Stimulated activated CD4-positive, alpha-beta T cell treated with anti-CD3 and anti-CD28 coated beads, Interleukin-2, amount 100 ng/mL, for 48 hours (primary cell): ENCODE results near the gene CDH4.

Experiments
- DNase-seq, 2 donors: peaks; one replicate each; pipeline ENCODE4 v3.0.0-alpha.2; 2020

CDH4 gene

DNA sequence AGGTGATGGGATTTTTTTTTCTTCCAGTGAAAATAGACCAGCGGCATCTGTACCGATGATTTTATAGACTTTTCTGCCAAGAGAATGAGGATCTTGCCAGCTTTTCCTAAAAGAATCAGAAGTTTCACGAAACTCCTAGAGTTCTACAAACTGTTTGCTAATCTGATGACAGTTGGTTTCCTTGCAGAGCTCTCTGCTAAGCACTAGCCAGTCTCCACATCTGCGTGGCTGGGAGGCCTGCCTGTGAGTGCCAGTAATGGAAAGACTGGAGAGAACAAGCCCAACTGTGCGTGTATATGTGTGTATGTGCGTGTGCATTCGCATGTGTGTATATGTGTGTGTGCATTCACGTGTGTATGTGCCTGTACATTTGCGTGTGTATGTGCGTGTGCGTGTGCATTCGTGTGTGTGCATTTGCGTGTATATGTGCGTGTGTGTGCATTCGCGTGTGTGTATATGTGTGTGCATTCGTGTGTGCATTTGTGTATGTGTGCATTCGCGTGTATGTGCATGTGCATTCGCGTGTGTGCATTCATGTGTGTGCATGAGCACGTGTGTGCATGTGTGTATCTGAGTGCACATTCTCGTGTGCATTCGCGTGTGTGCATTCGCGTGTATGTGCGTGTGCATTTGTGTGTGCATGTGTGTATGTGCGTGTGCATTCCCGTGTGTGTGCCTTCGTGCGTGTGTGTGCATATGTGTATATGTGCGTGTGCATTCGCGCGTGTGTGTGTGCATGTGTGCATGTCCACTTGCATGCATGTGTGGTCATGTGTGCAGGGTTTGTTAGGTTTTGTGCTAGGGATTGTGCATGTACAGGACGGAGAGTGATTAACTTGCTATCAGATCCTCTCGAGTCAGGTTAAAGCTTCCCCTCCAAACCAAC lies 434.2 kb downstream of the CDH4 start:
- DNase-seq = no peak

DNA sequence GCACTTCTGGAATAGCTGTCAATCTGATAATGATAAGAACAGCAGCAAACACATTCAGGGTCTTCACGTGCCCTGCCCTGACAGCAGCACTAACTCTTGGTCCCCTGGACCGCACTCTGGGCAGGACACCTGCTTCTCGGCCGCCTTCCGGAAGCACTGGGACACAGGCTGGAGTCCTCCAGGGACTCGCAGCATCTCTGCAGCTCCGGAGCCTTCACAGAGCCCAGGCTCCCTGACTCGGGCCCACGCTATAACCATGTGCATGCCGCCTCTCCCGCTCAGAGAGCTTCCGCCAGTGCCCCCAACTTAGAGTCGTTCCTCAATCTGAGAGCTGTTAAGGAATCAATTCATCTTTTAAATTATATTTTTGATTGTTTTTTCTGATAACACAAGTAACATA lies 436.4 kb downstream of the CDH4 start:
- DNase-seq = no peak

DNA sequence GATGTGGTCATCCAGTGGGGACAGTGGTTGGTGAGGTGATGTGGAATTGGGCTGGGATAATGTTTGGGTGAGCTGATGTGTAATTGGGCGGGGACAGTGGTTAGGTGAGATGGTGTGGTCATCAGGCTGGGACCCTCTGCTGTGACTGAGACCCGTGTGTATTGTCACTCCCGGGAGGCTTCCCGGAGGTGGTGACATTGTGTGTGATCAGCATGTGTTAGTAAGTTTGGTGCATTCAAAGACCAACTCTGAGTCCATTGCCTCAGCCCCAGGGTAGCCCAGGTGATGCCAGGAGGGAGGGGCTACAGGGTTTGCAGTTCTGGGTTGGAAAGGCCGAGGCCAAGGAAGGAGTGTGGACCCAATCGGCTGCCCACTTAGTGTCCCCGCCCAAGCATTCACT lies 438.1 kb downstream of the CDH4 start:
- DNase-seq = no peak

DNA sequence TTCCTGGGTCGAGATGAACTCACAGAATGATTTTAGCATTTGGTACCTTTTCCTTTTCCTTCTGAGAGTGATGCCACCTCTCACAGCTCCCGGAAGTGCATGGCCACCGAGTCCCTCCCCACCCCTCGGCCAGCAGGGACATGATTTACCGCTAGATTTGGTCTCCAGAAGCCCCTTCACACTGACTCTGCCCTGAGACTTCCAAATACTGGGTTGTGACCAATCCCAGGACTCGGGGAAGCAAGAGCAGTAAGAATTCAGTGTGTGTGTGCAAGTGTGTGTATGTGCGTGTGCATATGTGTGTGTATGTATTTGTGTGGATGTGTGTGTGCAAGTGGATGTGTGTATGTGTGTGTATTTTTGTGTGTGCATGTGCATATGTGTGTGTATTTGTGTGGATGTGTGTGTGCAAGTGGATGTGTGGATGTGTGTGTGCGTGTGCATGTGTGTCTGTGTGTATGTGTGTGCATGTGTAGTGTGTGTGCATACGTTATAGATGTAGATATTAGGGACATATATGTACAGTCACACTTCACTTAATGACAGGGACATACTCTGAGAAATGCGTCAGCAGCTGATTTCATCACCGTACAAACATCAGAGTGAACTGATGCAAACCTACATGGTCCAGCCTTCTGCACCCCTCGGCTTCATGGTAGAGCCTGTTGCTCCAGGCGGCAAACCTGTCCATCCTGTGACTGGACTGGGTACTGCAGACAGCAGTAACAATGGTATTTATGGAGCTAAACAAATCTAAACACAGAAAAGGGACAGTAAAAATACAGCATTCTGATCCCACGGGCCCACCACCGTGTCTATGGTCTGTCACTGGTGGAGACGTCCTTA lies 439.2 kb downstream of the CDH4 start:
- DNase-seq = no peak

DNA sequence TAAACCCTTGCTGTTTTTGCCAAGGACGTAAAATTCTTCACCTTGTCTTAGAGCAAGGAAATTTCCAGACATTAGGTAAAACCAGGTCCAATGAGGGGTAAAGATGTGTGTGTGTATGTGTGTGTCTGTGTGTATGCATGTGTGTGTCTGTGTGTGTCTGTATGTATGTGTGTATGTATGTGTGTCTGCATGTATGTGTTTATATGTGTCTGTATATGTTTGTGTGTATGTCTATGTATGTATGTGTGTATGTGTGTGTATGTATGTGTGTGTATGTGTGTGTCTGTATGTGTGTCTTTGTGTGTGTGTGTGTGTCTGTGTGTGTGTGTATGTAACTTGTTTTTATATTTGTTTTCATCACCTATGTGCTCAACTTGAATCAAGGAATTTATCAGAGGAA lies 439.9 kb downstream of the CDH4 start:
- no peak for DNase-seq

DNA sequence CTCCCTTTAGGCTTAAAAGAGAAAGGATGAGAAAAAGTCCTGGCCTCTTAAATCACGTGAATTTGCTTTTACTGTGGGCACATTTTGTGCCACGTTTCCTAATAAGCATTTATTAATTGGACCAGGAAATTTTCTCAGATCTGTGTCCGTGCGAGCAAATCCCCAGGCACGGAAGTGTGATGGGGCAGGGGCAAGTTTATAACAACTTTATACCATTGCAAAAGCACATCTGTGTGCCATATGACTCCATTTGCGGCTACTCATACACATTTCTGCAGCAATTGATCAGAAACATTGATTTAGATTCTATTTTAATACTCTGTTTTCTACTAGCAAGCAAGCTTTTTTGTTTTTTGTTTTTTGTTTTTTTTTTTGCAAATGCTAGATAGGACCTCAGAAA lies 440.4 kb downstream of the CDH4 start:
- DNase-seq = no peak

DNA sequence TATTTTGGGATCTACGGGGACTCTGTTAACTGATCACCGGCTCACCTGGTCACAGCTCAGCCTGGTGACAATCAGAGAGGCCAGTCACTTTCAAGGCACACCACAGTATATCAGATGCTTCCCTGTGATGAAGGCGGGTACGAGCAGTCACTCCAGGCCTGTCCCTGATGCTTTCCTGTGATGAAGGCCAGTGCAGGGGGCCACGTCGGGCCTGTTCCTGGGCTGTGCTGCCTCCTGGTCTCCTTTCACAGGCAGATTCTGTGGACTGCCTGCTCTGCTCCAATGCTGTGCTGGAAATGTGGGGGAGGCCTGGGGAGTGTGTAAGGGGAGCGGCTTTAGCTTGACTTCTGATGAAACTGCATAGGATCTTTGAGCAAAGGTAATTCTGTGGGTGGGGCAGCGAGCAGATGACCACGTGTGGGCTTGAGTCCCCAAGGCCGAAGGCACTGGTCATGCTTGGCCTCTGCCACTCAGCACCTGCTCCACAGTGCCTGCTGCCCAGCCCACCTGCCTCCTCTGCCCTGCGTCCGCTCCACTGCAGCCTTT lies 441.1 kb downstream of the CDH4 start:
- no peak for DNase-seq

DNA sequence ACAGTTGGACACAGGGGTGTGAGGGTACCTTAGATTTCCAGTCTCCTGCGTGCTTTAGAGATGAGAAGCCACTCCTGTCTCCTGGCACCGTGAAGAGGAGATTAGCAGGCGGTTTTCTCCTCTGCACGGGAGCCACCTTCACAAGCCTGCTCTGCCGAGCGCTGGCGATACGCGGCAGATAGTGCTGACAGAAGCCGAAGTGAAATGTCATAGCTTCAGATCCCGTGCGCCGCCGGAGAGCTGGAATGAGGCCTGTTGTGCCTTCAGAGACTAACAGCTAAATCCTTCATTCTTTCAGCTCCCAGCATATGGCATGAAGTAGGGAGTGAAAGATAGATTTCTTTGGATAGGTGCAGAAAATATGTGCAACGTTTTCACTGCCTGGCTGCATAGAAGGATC lies 442.6 kb downstream of the CDH4 start:
- no peak for DNase-seq

DNA sequence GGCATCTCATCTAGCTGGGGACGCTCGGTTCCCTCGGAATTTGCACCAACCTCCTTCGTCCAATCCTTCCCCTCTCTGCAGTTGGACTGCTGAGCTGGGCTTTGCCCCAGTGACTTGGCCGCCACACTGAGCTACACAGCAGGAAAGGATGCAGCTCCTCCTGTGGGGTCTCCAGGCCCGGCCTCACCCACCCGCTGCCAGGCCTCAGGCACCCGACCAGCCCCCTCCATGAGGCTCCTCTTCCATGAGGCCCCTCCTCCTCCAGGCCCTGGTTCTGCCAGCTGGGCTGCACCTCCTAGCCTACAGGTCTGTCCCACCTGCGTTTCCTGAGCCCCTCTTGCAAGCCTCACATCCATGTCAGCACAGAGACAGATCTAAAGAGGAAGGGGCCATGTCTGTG lies 443.7 kb downstream of the CDH4 start:
- DNase-seq = no peak

DNA sequence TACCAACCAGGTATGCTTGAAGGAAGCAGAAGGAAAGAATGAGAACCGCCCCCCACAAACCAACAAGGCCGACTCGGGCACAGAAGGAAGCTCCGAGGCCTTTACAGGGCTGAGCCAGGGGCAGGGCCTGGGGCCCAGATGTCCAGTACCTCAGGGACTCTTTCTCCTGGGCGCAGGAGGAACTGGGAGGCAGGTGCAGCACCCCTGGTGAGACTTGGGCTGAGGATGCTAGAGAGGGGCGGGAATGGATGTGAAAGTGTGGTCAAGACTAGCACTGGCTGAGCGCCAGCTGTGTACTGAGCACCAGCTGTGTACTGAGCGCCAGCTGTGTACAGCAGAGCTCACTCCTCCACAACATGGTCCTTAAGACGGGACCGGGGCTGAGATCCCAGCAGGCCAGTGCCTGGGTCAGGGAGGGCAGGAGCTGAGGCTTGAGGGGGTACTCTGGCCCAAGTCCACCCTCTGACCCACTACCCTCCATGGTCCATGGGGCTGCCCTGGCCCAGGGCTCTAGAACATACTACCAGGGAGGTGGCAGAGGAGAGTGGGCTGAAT lies 444.2 kb downstream of the CDH4 start:
- no peak for DNase-seq

DNA sequence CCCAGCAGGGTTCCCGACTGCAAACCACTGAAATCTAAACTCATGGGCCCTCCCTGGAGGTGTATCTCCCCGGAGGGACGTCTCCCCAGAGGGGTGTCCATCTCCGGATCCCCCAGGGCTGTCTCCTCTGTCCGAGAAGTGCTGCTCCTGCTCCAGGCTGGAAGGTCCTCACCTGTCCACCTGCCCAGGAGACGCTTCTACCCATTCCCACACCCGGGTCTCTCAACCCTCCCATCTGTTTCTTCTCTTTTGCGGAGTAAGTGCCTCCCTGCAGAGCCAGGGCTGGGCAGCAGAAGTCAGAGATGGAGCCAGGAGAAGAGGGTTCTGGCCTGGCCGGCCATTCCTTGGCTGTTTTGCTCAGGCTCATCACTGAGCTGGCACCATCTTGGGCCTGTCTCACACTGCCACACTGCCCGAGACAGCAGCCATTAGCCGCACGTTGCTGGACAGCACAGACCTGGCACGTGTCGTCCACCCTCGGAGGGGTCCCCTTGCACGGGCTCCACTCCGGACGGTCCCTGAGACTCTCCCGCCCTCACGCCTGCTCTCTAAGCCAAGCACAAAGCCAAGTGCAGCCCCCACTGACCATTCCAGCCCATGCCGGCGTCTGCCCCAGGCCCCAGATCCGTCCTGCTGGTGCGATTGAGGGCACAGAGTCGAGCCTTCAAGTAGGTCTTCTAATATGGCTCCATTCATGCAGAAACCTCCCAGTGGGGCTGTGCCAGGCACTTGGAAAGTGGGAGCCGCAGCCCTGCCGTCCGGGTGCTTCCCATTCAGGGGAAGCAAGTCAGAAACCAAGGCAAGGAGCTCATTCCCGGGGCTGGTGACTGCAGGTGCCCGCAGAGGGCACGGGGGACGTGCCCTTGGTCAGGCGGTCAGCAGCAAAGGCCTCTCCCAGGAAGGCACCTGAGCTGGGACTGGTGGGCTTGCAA lies 445.9 kb downstream of the CDH4 start:
- no peak for DNase-seq

DNA sequence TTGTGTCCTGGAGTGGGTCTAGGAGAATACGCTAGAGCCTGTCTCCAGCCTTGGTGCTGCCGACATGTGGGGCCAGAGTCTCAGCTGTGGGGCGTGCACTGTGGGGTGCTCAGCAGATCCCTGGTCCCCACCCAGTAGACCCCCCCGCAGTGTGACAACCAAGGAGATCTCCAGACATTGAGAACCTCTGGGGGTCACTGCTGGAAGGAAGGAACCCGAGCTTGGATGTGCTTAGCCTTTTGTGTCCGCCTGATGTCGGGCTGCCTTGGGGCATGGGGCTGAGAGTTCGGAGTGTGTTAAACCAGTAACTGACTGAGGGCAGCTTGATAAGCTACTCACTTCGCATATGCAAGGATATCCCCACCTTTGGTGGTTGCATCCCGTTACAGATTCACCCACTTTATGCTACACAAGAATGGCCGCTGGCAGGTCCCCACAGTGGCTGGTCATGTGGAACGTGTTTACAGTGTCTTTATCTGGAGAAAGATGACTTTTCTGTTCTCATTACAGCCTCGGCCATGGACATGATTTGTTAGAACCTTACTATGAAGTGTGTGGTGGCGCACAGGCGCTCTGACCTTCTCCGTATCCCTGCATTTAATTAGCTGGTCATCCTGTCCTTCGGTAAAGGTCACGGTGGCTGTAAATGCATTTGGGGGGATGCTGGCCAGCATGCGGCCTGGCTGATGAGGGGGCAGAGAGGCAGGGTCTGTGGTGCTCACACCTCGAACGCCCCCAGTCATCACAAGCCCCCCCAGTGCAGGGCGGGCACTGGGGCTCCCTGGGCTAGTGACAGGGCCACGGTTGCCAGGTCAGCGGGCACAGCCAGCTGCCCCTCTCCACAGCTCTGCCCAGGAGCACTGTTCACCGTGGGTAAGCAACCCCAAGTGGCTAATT lies 446.8 kb downstream of the CDH4 start:
- DNase-seq = no peak

DNA sequence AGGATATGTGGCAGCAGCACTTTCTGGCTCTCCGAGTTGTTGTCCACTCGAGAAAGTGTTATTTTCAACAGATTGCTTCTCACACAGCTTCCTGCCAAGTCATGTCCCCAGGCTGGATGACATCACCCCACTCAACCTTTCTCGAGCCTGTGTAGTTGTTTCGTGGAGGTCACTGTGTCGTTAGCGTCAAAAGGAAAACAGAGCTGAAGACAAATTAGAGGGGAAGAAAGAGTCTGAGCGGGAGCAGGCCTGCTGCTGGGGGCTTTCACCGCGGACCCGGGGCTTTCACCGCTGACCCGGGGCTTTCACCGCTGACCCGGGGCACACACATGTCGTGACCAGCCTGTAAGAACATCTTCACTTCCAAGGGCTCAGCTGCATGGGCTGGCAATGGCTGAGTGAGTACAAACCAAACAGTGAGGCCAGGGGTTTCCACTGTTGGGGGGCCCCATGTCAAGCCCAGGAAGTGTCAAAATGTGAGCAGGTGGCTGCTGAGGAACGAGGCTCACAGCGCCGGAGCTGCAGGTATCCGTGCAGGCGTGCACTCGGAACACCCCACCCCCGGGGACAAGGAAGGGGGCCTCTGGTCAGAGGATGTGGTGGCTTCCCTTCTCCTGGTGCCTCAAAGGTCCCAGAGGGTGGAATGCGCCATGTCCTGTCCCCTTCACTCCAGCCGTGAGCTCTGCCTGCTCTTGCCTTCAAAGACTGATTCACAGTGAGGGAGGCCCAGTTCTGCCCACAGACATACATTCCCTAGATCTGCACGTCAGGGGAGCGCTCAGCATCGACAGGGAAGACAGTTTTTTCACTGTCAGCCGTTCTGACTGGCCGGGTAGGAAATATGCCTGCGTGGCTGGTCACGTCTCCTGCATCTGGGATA lies 447.7 kb downstream of the CDH4 start:
- DNase-seq = no peak

DNA sequence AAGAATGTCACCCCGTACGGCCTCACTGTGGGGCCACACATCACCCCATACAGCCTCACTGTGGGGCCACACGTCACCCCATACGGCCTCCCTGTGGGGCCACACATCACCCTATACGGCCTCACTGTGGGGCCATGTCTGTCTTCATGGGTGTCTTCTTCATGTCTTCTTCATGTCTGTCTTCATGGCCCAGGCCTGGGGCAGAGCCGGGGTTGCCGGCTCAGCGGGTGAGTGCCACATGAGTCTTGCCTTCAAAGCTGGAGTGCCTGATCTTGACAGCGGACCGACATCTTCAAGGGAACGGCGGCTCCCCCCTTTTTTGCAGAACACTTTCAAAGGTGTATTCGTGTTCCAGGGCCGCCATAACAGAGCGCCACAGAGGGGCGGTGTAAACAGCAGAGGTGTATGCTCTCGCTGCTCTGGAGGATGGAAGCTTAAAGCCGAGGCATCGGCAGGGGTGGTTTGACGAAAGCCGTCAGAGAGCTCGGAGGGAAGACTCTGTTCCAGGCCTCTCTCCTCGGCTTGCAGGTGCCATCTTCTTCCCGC lies 448.6 kb downstream of the CDH4 start:
- no peak for DNase-seq

DNA sequence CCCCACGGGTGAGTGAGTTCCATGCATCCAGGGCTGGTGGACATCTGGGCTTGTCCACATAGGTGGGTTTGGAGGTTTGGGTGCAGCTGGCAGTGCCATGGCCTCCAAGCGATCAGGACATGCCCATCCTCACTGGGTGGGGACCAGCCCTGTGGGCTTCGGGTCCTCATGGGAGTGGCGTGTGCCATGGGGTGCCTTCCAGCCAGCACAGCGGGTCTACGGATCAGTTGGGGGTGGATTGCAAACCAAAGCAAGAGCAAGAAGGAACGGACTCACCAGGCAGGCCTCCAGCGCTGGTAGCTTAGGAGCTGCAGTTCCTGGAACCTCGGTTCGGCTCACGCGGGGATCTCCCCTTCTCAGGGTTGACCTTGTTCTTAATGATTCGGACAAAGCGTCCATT lies 449.3 kb downstream of the CDH4 start:
- DNase-seq = no peak

DNA sequence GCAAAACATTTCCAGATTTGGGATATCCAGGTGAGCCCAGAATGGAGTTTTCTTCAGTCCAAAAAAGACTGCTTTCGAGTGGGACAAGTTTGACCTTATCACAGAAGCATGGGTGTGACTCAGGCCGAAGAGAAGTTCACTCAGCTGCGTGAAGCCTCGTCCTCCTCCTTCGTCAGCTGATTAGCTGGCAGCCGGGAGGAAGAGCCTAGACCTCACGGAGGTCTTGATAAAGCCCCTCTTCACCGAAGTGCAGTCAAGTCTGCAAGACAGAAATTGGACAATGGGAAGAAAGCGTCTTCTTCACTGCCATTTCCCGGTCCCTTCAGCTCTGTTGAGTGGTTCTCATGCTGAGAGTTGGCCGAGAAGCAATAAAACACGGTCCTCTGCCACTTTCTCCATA lies 449.7 kb downstream of the CDH4 start:
- no peak for DNase-seq

DNA sequence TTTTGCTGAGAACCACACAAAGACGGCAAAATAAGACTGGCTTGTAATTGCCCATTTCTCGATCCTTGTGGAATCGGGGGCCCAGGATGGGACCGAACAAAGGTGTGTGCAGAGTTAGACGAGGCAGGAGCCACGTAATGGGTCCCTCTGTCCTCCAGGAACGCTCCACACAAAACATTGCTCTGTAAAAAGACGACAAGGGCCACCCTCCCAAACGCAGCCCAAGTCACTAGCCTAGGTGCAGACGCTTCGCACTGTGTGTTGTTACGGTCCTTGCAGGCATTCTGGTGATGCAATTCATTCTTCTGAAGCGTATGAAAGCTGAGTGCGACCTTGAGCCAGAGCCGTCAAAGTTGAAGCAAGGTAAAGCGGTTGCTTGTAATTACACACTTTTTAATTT lies 450.2 kb downstream of the CDH4 start:
- DNase-seq = no peak

DNA sequence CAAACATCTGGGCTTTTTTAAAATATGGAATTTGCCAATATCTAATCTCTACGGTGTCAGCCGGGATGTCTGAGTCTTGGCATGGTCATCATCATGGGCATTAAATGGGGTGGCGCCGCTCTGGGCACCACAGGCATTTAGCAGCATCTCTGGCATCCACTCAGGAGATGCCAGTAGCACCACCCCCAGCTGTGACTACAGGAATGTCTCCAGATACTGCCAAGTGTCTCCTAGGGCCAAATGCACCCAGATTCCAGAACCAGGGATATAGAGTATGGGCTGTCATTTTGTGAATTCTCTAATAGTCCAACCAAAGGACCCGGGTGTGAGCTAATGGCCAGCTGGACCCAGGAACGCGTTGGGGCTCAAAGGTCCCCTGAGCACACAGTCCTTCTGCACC lies 452.6 kb downstream of the CDH4 start:
- DNase-seq = no peak

DNA sequence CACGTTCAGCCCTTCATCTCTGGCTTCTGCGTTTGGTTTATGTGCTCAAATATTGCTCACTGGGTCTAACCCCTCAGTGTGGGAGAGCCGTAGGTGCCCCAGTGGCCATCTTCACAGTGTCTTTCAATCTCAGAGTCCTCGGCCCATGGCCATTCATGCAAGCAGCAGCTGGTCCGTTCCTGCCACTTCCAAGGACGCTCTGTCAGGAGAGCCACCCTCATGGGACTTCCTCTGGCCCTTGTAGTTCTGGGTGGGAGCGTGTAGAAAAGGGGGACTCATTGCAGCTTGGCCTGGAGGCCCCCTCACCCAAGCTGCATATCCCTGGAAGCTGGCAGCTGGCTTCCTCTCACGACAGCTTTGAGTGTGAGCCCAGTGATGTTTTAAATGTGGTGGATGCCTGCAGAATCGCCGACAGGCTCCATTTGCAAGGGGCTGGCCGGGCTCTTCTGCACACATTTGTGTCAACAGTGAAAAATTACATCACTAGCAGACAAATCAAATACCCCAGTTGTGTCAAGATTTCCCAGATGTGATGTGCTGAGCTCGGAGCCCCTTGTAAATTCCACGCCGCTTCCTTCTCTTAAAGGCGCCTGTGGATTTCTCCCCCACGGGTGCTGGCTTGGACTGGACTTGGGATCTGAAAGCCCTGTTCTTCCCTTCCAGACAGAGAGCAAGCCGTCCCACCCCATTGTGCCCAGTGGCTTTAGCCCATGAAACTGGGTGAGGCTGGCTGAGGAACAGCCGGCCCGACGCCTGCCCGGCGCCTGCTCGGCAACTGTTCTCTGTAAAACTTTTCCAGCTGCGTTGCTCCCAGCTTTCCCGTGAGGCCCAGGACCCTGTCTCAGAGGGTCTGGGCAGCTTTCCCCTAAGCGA lies 453.6 kb downstream of the CDH4 start:
- no peak for DNase-seq
